Panc1 (cell line): ENCODE data around the gene FCGBP.

Experiments
- POLR2AphosphoS5 ChIP-seq: IDR thresholded peaks from 2 replicates; pipeline ENCODE4 v1.6.1; 2012; ENCODE audit warnings: mild to moderate bottlenecking, low read depth, low read length, moderate library complexity
- SIN3A ChIP-seq: IDR thresholded peaks from 2 replicates; pipeline ENCODE4 v1.6.1; 2012; ENCODE audit warnings: low read depth, mild to moderate bottlenecking, low read length, moderate library complexity, borderline replicate concordance; ENCODE audit not compliant: insufficient read depth
- TCF7L2 ChIP-seq: IDR thresholded peaks from 2 replicates; pipeline ENCODE4 v1.6.1; 2011; ENCODE audit warnings: mild to moderate bottlenecking, low read depth, low read length, inconsistent platforms
- TF ChIP-seq, protein P1 (sequence below): fragments of 450-650 bp; IDR thresholded peaks from 2 replicates; pipeline ENCODE4 v1.5.1; 2017; ENCODE audit warnings: mild to moderate bottlenecking
- TF ChIP-seq, protein P2 (sequence below), 2 experiments: IDR thresholded peaks; 2 replicates each; pipeline ENCODE4 v1.6.1; 2011 to 2012; ENCODE audit warnings: low read depth in 2 of 2, control low read depth in 1 of 2, low read length in 1 of 2, mild to moderate bottlenecking in 1 of 2, moderate library complexity in 1 of 2; ENCODE audit not compliant: insufficient read depth in 1 of 2

DNA sequence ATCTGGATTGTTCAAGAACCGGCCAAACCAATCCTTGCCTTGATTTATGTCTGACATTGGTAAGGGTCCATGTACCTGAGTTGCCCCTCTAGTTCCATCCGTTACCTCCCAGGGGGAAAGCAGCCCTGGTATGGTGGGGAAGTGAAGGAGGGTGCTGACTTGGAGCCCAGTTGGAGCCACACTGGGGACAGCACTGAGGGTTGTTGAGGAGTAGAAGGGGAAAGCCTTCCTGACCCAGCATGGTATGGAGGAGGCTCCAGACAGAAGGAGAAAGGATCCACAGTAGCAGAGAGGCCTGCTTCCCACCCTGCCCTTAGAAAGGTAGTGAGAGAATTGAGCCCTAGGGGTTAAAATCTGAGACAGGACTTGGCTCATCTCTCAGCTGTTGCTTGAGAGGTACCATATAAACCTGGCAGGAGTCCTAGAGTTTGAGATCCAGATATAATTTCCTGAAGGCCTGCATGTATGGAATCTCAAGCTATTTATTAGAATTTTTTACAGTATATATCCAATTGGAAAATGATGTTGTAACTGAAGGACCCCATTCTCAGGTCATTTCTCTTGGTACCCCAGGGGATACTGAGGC lies 16.7 kb upstream of the FCGBP start:
- TF ChIP-seq, protein P1, sequence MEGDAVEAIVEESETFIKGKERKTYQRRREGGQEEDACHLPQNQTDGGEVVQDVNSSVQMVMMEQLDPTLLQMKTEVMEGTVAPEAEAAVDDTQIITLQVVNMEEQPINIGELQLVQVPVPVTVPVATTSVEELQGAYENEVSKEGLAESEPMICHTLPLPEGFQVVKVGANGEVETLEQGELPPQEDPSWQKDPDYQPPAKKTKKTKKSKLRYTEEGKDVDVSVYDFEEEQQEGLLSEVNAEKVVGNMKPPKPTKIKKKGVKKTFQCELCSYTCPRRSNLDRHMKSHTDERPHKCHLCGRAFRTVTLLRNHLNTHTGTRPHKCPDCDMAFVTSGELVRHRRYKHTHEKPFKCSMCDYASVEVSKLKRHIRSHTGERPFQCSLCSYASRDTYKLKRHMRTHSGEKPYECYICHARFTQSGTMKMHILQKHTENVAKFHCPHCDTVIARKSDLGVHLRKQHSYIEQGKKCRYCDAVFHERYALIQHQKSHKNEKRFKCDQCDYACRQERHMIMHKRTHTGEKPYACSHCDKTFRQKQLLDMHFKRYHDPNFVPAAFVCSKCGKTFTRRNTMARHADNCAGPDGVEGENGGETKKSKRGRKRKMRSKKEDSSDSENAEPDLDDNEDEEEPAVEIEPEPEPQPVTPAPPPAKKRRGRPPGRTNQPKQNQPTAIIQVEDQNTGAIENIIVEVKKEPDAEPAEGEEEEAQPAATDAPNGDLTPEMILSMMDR, result no peak
- TF ChIP-seq, protein P2, sequence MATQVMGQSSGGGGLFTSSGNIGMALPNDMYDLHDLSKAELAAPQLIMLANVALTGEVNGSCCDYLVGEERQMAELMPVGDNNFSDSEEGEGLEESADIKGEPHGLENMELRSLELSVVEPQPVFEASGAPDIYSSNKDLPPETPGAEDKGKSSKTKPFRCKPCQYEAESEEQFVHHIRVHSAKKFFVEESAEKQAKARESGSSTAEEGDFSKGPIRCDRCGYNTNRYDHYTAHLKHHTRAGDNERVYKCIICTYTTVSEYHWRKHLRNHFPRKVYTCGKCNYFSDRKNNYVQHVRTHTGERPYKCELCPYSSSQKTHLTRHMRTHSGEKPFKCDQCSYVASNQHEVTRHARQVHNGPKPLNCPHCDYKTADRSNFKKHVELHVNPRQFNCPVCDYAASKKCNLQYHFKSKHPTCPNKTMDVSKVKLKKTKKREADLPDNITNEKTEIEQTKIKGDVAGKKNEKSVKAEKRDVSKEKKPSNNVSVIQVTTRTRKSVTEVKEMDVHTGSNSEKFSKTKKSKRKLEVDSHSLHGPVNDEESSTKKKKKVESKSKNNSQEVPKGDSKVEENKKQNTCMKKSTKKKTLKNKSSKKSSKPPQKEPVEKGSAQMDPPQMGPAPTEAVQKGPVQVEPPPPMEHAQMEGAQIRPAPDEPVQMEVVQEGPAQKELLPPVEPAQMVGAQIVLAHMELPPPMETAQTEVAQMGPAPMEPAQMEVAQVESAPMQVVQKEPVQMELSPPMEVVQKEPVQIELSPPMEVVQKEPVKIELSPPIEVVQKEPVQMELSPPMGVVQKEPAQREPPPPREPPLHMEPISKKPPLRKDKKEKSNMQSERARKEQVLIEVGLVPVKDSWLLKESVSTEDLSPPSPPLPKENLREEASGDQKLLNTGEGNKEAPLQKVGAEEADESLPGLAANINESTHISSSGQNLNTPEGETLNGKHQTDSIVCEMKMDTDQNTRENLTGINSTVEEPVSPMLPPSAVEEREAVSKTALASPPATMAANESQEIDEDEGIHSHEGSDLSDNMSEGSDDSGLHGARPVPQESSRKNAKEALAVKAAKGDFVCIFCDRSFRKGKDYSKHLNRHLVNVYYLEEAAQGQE (IDR thresholded peaks at IDR 0.05; ENCODE audit: insufficient read depth in 1 of 2, low read depth in 2 of 2, low read length in 1 of 2), result no peak
- TF ChIP-seq TCF7L2, result no peak
- TF ChIP-seq POLR2AphosphoS5, result no peak
- TF ChIP-seq SIN3A, result no peak
